ENCODE results near the gene RELT. TPM values are rescaled to one million over a fixed set of nuclear protein-coding genes. Genes with fewer than 3 reads are reported as not detected.

Gene RELT
- total and polyA plus RNA-seq, 9 of the 15 experiments (the other 6 are each of a cell fraction or from before 2014, with no cell fraction given): 1.1 to 20.2 (median 7.4) TPM

DNA sequence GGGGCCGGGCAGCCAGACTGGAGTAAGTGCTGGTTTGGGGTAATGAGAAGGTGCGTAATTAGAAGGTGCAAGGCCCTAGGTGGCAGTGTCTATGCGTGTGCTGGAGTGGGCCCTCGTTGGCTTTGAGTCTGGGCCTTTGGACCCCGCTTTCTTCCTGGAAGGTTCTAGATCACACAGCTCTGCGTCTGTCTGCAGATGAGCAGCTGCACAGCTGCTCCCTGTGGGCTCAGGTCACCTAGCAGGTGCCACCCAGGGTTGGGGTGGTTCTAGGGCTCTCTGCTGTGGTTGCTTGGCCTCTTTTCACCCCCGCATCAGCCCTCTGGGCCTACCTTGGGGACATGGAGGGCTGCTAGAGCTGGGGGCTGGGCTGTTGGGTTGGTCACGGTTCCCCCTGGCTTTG is 10.3 kb downstream of the RELT start:
- H3K9me3 ChIP-seq (replicated peaks; ENCODE audit: control insufficient read depth, insufficient read depth, low read depth, low read length): no peaks in the 10 kb centered on the region
- no peak overlapping the region for H2AFZ ChIP-seq (ENCODE audit: low read depth, low read length)
- ChIA-PET POLR2A (interaction anchor here (1.0 kb wide), 1 partner anchor 14 kb away, joined by 3 read pairs; no protein-coding TSS in a partner anchor), CTCF (ENCODE audit: low intra/inter-chr PET ratio) (interaction anchor here (0.6 kb wide), 1 partner anchor 274 kb away, joined by 3 read pairs; no protein-coding TSS in a partner anchor)
- H4K20me1 ChIP-seq (replicated peaks; ENCODE audit: control insufficient read depth, insufficient read depth, low read length): peaks cover 40% of the 10 kb centered on the region
- H3K9me1 ChIP-seq (ENCODE audit: control insufficient read depth, insufficient read depth, low read length): peaks cover 15% of the 10 kb centered on the region
- peaks cover 67% of the 10 kb centered on the region for H3K79me2 ChIP-seq (ENCODE audit: control insufficient read depth, insufficient read depth, low read length)
- in situ Hi-C loops (cut with MboI) (no loop called here), intact Hi-C loops (cut with micrococcal nuclease) (no loop called here)
- peaks cover 41% of the 10 kb centered on the region; the same call in 2 of the 3 replicates for H3K36me3 ChIP-seq (ENCODE audit: control insufficient read depth, insufficient read depth, low read length)
- H3K27me3 ChIP-seq (ENCODE audit: control insufficient read depth in 2 of 2, insufficient read depth in 2 of 2, low read length in 2 of 2): no peaks in the 10 kb centered on the region
- BruUV-seq (replicated peaks): no TSS peak
- H3K4me1 ChIP-seq (replicated peaks in 1 of 2; ENCODE audit: control insufficient read depth in 2 of 2, insufficient read depth in 2 of 2, low read length in 2 of 2): peaks cover 41 to 84% of the 10 kb centered on the region in 2 experiments
- ATAC-seq (no peak), FAIRE-seq (no peak), DNase-seq (ENCODE audit: extremely low read depth in 1 of 4, low spot score in 3 of 4) (peak in 1 of 4 experiments; percentile 10)
- H3K9ac ChIP-seq (ENCODE audit: insufficient read depth in 1 of 2, low read depth in 2 of 2, low read length in 2 of 2): peak overlapping the region; percentile 10 to 88; a peak in 3 of 4 replicates
- no peak overlapping the region for H3K27ac ChIP-seq (ENCODE audit: extremely low read depth, low read depth, low read length)
- no peak overlapping the region for H3K4me3 ChIP-seq
- 84% methylated on average over 6 of the region's 8 CpGs for WGBS (ENCODE audit: insufficient coverage, low coverage, missing lambda C conversion rate)
- peak overlapping the region; percentile 58; the same call in 1 of the 2 replicates for H3K4me2 ChIP-seq (ENCODE audit: insufficient read depth, low read length)
- no peak for TF ChIP-seq PML (IDR thresholded peaks at IDR 0.05; ENCODE audit: low read length)
- TF ChIP-seq XRCC5 (IDR thresholded peaks at IDR 0.05; ENCODE audit: low read depth, low read length): no peak
- no peak for TF ChIP-seq ZNF263 (CRISPR knock-in tag; IDR thresholded peaks at IDR 0.05; ENCODE audit: borderline replicate concordance)
- TF ChIP-seq TRIM24 (IDR thresholded peaks at IDR 0.05): no peak
- TF ChIP-seq, protein P1, sequence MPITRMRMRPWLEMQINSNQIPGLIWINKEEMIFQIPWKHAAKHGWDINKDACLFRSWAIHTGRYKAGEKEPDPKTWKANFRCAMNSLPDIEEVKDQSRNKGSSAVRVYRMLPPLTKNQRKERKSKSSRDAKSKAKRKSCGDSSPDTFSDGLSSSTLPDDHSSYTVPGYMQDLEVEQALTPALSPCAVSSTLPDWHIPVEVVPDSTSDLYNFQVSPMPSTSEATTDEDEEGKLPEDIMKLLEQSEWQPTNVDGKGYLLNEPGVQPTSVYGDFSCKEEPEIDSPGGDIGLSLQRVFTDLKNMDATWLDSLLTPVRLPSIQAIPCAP (CRISPR knock-in tag; IDR thresholded peaks at IDR 0.05; ENCODE audit: borderline replicate concordance): no peak
- TF ChIP-seq, protein P2, sequence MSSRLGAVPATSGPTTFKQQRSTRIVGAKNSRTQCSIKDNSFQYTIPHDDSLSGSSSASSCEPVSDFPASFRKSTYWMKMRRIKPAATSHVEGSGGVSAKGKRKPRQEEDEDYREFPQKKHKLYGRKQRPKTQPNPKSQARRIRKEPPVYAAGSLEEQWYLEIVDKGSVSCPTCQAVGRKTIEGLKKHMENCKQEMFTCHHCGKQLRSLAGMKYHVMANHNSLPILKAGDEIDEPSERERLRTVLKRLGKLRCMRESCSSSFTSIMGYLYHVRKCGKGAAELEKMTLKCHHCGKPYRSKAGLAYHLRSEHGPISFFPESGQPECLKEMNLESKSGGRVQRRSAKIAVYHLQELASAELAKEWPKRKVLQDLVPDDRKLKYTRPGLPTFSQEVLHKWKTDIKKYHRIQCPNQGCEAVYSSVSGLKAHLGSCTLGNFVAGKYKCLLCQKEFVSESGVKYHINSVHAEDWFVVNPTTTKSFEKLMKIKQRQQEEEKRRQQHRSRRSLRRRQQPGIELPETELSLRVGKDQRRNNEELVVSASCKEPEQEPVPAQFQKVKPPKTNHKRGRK (tag; IDR thresholded peaks at IDR 0.05): no peak
- TF ChIP-seq IRF2 (CRISPR knock-in tag; IDR thresholded peaks at IDR 0.05): no peak
- TF ChIP-seq SNRNP70 (optimal IDR thresholded peaks at IDR 0.05; ENCODE audit: low read depth, low read length): no peak
- TF ChIP-seq FOXP1 (CRISPR knock-in tag; IDR thresholded peaks at IDR 0.05): no peak
- TF ChIP-seq CHCHD3 (CRISPR knock-in tag; IDR thresholded peaks at IDR 0.05): no peak
- TF ChIP-seq, protein P3, sequence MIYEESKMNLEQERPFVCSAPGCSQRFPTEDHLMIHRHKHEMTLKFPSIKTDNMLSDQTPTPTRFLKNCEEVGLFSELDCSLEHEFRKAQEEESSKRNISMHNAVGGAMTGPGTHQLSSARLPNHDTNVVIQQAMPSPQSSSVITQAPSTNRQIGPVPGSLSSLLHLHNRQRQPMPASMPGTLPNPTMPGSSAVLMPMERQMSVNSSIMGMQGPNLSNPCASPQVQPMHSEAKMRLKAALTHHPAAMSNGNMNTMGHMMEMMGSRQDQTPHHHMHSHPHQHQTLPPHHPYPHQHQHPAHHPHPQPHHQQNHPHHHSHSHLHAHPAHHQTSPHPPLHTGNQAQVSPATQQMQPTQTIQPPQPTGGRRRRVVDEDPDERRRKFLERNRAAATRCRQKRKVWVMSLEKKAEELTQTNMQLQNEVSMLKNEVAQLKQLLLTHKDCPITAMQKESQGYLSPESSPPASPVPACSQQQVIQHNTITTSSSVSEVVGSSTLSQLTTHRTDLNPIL (CRISPR knock-in tag; IDR thresholded peaks at IDR 0.05): no peak
- TF ChIP-seq NUFIP1 (IDR thresholded peaks at IDR 0.05; ENCODE audit: partially characterized antibody): no peak
- TF ChIP-seq GABPB2 (CRISPR knock-in tag; conservative IDR thresholded peaks at IDR 0.05): no peak
- TF ChIP-seq, protein P4, sequence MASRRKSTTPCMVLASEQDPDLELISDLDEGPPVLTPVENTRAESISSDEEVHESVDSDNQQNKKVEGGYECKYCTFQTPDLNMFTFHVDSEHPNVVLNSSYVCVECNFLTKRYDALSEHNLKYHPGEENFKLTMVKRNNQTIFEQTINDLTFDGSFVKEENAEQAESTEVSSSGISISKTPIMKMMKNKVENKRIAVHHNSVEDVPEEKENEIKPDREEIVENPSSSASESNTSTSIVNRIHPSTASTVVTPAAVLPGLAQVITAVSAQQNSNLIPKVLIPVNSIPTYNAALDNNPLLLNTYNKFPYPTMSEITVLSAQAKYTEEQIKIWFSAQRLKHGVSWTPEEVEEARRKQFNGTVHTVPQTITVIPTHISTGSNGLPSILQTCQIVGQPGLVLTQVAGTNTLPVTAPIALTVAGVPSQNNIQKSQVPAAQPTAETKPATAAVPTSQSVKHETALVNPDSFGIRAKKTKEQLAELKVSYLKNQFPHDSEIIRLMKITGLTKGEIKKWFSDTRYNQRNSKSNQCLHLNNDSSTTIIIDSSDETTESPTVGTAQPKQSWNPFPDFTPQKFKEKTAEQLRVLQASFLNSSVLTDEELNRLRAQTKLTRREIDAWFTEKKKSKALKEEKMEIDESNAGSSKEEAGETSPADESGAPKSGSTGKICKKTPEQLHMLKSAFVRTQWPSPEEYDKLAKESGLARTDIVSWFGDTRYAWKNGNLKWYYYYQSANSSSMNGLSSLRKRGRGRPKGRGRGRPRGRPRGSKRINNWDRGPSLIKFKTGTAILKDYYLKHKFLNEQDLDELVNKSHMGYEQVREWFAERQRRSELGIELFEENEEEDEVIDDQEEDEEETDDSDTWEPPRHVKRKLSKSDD (conservative IDR thresholded peaks at IDR 0.05; ENCODE audit: low read length): no peak
- no peak for TF ChIP-seq CBX5 (IDR thresholded peaks at IDR 0.05; ENCODE audit: borderline replicate concordance, low read depth)

All from K562 (cell line).